Posterior cingulate gyrus (tissue), 11 donors: ENCODE results near the gene TACC3.

Source experiments
- DNase-seq, 10 donors: peaks; one replicate each; pipeline versions ENCODE4 v3.0.0 to v3.0.0-alpha.2; 2020 to 2021; ENCODE audit warnings: mixed read lengths in 3 of 10
- intact Hi-C: fragments of 100-400 bp; cut with DNase I; formaldehyde crosslinking; loops from one replicate; pipeline ENCODE4 v1.15.1; 2023

The TACC3 gene

GRCh38 chr4:1720163-1720983 is 948 bp upstream of the TACC3 start:
- DNase-seq = peak in 9 of 10 donors; percentile 29 to 92 (median 49)
- intact Hi-C loops = no loop called here

DNA sequence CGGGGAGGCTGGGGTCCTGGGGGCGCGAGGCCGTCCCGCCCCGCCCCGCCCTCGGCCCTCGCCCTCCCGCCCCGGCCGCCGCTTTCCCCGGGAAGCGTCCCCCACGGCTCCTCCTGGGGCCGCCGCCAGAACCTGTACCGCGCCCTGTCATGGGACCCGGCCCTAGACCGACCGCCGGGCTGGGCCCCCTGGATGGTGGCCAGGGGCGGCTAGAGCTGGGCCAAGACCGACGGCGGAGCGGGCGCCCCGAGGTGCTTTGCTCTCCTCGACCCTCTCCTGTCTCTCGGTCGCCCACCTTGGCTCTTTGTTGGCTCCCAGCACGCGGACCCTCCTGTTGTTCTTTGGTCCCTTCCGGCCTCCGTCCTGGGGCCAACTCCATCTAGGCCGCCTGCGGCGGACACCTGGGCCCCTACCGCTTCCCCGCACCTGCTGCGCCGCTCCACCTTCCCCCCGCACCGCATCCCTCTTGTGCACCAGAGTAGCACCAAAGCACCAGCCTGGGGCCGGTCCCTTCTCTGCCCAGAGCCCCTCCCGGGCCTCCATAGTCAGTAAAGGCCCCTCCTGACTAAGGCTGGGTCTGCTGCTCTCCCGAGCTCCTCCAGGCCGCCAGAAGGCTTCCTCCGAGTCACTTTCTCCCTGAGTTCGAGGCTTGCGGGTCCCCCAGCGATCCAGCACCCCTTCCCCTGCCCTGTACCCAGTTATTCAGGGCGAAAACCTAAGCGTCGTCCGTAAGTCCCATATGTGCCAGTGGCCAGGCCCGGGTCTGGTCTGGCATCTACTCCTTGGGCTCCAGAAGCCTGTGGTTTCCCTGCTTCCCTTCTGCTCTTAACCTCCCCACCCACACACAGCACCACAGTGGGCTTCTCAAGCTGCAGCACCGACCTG is 587 bp downstream of the TACC3 start:
- intact Hi-C loops = no loop called here
- DNase-seq = peak in 4 of 10 donors; percentile 9 to 88 (median 74)

DNA sequence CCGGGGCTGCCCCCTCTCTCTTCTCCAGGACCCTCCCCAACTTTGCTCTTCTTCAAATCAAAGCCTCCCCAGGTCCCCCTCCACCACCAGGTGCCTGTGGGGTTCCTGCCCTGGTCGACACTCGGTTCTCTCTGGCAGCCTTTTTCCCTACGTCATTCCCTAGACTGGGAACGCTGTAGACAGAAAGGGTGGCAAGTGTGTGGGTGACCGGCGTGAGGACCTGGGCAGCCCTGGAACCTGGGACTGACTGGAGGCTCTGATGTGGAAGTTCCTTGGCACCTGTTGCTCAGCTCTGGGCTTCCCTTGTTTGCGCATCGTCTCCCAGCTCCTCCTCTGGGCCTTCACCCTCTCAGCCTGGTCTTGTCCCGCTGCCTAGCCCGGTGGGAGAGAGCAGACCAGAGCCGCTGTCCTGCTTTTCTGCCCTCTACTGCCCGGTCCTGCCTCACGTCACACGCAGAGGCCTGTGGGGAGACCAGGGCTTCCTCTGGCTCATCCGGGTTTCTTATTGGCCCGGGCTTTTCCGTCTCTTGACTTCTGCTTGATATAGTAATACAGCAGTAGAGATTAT is 1.3 kb downstream of the TACC3 start:
- intact Hi-C loops = no loop called here
- peak in 4 of 10 donors; percentile 7 to 67 (median 46) for DNase-seq

GRCh38 chr4:1723131-1723801 is 1.9 kb downstream of the TACC3 start:
- intact Hi-C loops = no loop called here

GRCh38 chr4:1725521-1725920 is 4.2 kb downstream of the TACC3 start:
- DNase-seq = peak in 3 of 10 donors; percentile 39 to 68 (median 44)
- intact Hi-C loops = no loop called here

More at GRCh38 chr4:1723131-1723801, 1.9 kb downstream of the TACC3 start:
- DNase-seq = peak in 4 of 10 donors; percentile 3 to 64 (median 56)

DNA sequence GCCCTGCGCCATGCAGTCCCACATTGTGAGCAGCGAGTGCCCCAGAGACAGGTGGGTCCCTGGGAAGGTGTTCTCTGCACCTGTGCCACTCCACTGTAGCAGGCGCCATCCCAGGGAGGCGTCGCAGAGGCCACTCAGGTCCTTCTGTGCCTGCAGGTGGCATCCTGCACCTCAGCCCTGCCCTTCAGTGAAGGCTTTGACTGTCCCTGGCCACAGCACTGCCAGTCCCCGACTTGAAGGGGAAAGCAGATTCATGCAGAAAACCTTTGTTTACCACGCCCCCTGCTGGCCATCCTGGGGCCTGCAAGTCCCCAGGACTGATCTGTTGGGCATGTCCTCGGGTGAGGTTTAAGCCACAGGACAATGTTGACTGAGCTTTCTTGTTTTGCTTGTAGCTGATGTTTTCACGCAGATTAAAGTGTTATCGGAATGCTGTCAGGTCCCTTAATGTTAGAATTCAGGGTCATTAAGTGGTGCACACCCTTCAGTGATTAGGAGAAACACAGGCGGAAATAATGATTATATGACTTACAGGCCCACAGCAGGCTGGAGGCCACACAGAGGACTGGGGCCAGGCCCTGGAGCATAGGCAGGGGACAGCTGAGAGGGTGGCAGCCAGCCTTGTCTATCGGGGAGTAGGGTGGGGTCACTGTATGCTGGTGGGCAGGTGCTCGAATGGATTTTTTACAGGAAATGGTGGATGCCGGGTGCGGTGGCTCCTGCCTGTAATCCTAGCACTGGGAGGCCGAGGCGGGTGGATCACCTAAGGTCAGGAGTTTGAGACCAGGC is 5.0 kb downstream of the TACC3 start:
- peak; percentile 77 to 98 (median 94) for DNase-seq

GRCh38 chr4:1727117-1728031 is 6.1 kb downstream of the TACC3 start:
- intact Hi-C loops = no loop called here
- DNase-seq = peak in 4 of 10 donors; percentile 19 to 85 (median 72)

More for the DNA sequence above, 5.0 kb downstream of the TACC3 start:
- intact Hi-C loops = loop anchor here (1.0 kb wide), 2 partner anchors 33 to 370 kb away; no protein-coding TSS in a partner anchor

GRCh38 chr4:1728061-1728980 is 7.0 kb downstream of the TACC3 start:
- peak in 2 of 10 donors; percentile 70 to 74 for DNase-seq
- intact Hi-C loops = no loop called here

DNA sequence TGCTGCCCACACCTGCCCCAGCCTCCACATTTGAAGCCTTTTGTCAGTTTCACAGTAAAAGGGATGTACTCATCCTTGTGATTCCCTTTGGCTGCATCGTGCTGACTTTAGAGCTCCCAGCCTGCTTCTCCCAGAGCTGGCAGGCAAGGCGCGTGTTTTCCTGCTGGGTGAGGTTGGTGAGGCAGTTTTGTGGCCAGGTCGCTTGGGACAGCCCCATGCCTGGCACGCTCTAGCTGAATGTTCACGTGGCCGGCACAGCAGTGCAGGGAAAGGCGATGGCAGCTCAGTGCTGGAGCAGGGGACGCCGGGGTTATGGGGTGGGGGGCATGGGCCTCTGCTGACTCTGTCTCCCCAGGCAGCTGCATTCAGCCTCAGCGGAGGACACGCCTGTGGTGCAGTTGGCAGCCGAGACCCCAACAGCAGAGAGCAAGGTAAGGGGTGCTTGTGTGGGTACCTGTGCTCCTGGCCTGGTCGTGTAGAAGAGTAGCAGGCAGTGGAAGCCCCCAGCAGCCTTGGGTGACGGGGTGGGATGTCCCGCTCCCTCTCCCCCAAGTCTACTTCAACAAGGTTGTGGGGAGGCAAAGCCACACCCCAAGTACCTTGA is 9.3 kb downstream of the TACC3 start:
- DNase-seq = no peak
- intact Hi-C loops = no loop called here

GRCh38 chr4:1731180-1731579 is 9.9 kb downstream of the TACC3 start:
- intact Hi-C loops = no loop called here
- no peak for DNase-seq

- intact Hi-C loops = no loop called here
- DNase-seq = no peak
Observed at GRCh38 chr4:1732911-1733310, 11.6 kb downstream of the TACC3 start.

GRCh38 chr4:1735215-1735614 is 13.9 kb downstream of the TACC3 start:
- no peak for DNase-seq
- intact Hi-C loops = no loop called here

DNA sequence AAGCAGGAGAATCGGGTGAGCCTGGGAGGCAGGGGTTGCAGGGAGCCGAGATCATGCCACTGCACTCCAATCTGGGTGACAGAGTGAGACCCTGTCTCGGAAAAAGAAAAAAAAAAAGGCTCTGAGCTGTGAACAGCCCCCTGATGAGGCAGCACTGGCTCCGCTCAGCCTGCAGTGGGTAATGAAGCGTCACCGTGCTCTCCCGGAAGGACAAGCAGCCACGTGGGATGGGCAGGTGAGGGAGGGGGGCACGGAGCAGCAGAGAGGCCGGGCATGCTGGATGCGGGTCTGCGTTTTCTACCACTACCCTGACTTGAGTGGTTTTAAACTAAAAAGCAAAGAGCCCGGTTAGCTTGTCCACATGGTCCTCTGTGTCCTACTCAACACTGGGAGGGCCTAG is 15.5 kb downstream of the TACC3 start:
- no peak for DNase-seq
- intact Hi-C loops = no loop called here

DNA sequence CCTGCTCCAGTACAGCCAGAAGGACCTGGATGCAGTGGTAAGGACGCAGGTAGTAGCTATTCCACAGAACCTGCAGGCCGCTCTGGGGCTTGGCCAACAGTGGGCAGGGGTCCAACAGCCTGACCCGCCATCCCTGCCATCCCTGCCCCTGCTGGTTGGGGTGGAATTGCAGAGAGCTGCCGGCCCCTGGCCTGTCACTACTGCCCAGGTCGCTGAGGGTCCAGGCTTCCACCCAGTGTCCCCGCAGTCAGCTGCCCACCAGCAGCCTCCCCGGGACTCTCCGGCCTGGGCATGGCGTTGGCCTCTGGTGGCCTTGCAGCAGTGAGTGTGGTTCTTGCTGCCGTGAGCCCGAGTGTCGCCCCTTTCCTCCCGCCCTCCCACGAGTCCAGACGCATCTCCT is 16.3 kb downstream of the TACC3 start:
- intact Hi-C loops = no loop called here
- DNase-seq = no peak

DNA sequence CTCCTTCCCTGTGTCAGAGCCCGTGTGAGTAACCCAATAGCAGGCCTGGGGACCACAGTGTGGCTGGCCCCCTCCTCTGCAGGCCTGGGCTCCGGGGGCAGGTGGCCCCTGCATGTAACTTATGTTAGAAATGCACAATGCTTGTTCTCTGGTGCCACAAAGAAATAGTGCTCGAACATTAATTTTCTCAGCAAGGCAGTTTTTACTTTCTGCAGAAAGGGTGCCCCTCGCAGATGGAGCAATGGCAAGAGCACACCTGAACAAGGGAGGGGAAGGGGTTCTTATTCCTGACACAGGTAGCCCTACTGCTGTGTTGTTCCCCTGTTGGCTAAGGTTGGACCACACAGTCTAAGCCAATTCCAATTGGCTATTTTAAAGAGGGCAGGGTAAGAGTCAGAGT is 17.1 kb downstream of the TACC3 start:
- intact Hi-C loops = no loop called here
- no peak for DNase-seq

DNA sequence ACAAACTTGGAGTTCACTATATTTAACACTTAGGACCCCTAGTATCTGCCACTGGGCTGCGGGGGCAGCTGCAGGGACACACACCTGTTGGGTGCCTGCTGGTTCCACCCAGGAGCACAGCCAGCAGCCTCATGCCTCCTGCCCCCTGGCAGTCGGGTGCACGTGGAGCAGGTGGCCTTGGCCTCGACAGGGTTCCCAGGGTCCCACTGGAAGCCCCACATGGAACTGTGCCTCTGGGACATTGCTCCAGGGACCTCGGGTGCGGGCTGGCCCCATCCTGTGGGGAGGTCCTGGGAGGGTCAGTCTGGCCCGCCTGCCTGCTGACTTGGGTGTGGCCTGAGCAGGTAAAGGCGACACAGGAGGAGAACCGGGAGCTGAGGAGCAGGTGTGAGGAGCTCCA is 18.0 kb downstream of the TACC3 start:
- no peak for DNase-seq
- intact Hi-C loops = no loop called here

DNA sequence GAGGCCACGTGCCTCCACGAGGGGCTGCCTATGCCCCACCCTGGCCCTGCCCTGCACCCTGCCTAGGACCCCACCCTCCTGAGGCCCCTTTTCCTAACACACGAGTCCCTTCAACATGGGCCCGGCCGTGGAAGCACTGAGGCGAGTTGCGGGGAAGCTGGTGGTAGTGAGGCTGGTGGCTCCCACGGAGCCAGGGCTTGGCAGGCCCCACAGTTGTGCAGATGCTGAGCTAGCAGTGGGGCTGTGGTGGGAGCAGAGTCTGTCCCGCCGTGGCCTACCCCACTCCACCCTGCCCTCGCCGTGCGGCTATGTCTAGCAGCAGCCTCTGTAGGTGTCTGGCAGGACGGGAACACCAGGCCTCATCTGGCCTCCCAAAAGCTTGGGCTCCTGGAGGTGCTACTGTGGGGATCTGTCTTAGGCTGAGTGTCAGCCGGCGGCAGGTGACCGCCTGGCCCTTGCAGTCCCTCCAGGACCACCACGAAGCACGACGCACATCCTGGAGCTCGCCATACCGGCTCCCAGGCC is 18.8 kb downstream of the TACC3 start:
- intact Hi-C loops = no loop called here
- DNase-seq = no peak
